K562 (cell line): ENCODE data around the gene ARAP1. TPM values are rescaled to one million over a fixed set of nuclear protein-coding genes. Genes with fewer than 3 reads are reported as not detected.

Experiments
- BHLHE40 ChIP-seq: IDR thresholded peaks from 2 replicates; pipeline ENCODE4 v1.6.1; 2011; ENCODE audit warnings: low read length, improper control_type of control experiment
- DMBX1 ChIP-seq: fragments of 250-450 bp; sonication (Bioruptor Pico); IDR thresholded peaks from 2 replicates; pipeline ENCODE4 v1.8.0; 2022; ENCODE audit warnings: inconsistent platforms, mild to moderate bottlenecking, moderate library complexity, borderline replicate concordance
- FOXM1 ChIP-seq, 2 experiments: fragments of 450-650 bp in 1 of 2; sonication (generic) in 1 of 2; formaldehyde crosslinking in 1 of 2; IDR thresholded peaks; 2 replicates each; pipeline versions ENCODE4 v1.6.1 to v1.9.0; 2017 to 2022; ENCODE audit warnings: low read depth in 2 of 2, mild to moderate bottlenecking in 2 of 2, missing genetic modification reagents in 1 of 2, moderate library complexity in 1 of 2
- HDAC1 ChIP-seq, 2 experiments: fragments of 450-650 bp; IDR thresholded peaks; 2 replicates each; pipeline ENCODE4 v1.6.1; 2016 to 2017; ENCODE audit warnings: inconsistent platforms in 1 of 2, mild to moderate bottlenecking in 1 of 2, moderate library complexity in 1 of 2
- JUN ChIP-seq, 2 experiments: sonication (generic) in 1 of 2; formaldehyde crosslinking in 1 of 2; IDR thresholded peaks; 2 replicates each; pipeline versions ENCODE4 v1.6.1 to v1.8.0; 2012 to 2022; ENCODE audit warnings: borderline replicate concordance in 2 of 2, mild to moderate bottlenecking in 2 of 2, improper control_type of control experiment in 1 of 2, low read depth in 1 of 2, low read length in 1 of 2, missing genetic modification reagents in 1 of 2
- MAZ ChIP-seq, 2 experiments: fragments of 450-650 bp in 1 of 2; sonication (generic) in 1 of 2; formaldehyde crosslinking; IDR thresholded peaks in 1 of 2; conservative IDR thresholded peaks in 1 of 2; 2 replicates each; pipeline versions ENCODE4 v1.4.0 to v1.5.0; 2020; ENCODE audit warnings: mild to moderate bottlenecking in 1 of 2, missing genetic modification reagents in 1 of 2
- NCOA2 ChIP-seq, 2 experiments: fragments of 450-650 bp; IDR thresholded peaks; 2 replicates each; pipeline ENCODE4 v1.6.1; 2018; ENCODE audit warnings: mild to moderate bottlenecking in 2 of 2, moderate library complexity in 1 of 2; ENCODE audit not compliant: partially characterized antibody in 2 of 2
- NCOA4 ChIP-seq: fragments of 450-650 bp; IDR thresholded peaks from 2 replicates; pipeline ENCODE4 v1.6.1; 2018; ENCODE audit warnings: mild to moderate bottlenecking; ENCODE audit not compliant: partially characterized antibody
- NFIC ChIP-seq: fragments of 450-650 bp; IDR thresholded peaks from 2 replicates; pipeline ENCODE4 v1.6.1; 2017; ENCODE audit warnings: mild to moderate bottlenecking, inconsistent platforms
- POLR2G ChIP-seq: fragments of 200-400 bp; formaldehyde crosslinking; IDR thresholded peaks from 2 replicates; pipeline ENCODE4 v1.6.1; 2017; ENCODE audit warnings: low read depth, mild to moderate bottlenecking, antibody characterized with exemption, low read length, moderate library complexity
- RCOR1 ChIP-seq, 2 experiments: IDR thresholded peaks; 2 replicates each; pipeline ENCODE4 v1.6.1; 2012; ENCODE audit warnings: low read depth in 2 of 2, low read length in 2 of 2, borderline replicate concordance in 1 of 2, improper control_type of control experiment in 1 of 2
- SIN3B ChIP-seq: fragments of 450-650 bp; IDR thresholded peaks from 2 replicates; pipeline ENCODE4 v1.6.1; 2017; ENCODE audit warnings: low read depth, mild to moderate bottlenecking, moderate library complexity
- SPI1 ChIP-seq: IDR thresholded peaks from 2 replicates; pipeline ENCODE4 v1.6.1; 2011; ENCODE audit warnings: low read depth, low read length, control low read depth, borderline replicate concordance
- SUPT5H ChIP-seq: fragments of 450-650 bp; IDR thresholded peaks from 2 replicates; pipeline ENCODE4 v1.6.1; 2016
- TBP ChIP-seq: optimal IDR thresholded peaks from 2 replicates; pipeline ENCODE3; 2011; ENCODE audit warnings: low read depth, low read length, improper control_type of control experiment
- TRIM24 ChIP-seq, 2 experiments: fragments of 450-650 bp; IDR thresholded peaks; 2 replicates each; pipeline ENCODE4 v1.6.1; 2016
- ZFX ChIP-seq: sonication (generic); formaldehyde crosslinking; IDR thresholded peaks from 2 replicates; pipeline ENCODE4 v1.8.0; 2022; ENCODE audit warnings: mild to moderate bottlenecking, missing genetic modification reagents, moderate library complexity
- ZNF24 ChIP-seq: fragments of 450-650 bp; IDR thresholded peaks from 2 replicates; pipeline ENCODE4 v1.6.1; 2016
- ZNF277 ChIP-seq: fragments of 250-450 bp; sonication (Bioruptor Pico); IDR thresholded peaks from 2 replicates; pipeline ENCODE4 v1.8.0; 2022; ENCODE audit warnings: inconsistent platforms, mild to moderate bottlenecking, moderate library complexity, borderline replicate concordance
- ZZZ3 ChIP-seq: fragments of 450-650 bp; IDR thresholded peaks from 2 replicates; pipeline ENCODE4 v1.6.1; 2016; ENCODE audit warnings: antibody characterized with exemption, mild to moderate bottlenecking, moderate library complexity
- polyA plus RNA-seq, 8 experiments: library from polyadenylated mRNA; depleted of rRNA in 4 of 8; stranded (reverse) in 5 of 8; unstranded in 3 of 8; fragments of >200 nt; fragmentation: Nextera tagmentation in 2 of 8; fragmentation: Illumina TruSeq in 1 of 8; extraction: Ambion mirVana in 2 of 8; extraction: Trizol in 1 of 8; gene quantifications; 2 replicates each; pipeline versions ENCODE4 v1.2.1 to v1.2.3, GENCODE V29; 2011 to 2014; ENCODE audit warnings: inconsistent platforms in 1 of 8, missing spikeins in 1 of 8
- total RNA-seq, 7 experiments: library from RNA; depleted of rRNA in 6 of 7; stranded (reverse); fragments of >200 nt in 6 of 7; fragmentation: Illumina TruSeq in 2 of 7; extraction: Trizol in 2 of 7; gene quantifications; 2 replicates each; pipeline versions ENCODE4 v1.2.1 to v1.2.3, GENCODE V29; 2011 to 2021; ENCODE audit warnings: low replicate concordance in 1 of 7
- TF ChIP-seq, protein P1 (sequence below): sonication (generic); formaldehyde crosslinking; IDR thresholded peaks from 2 replicates; pipeline ENCODE4 v1.9.0; 2022; ENCODE audit warnings: mild to moderate bottlenecking, missing genetic modification reagents
- TF ChIP-seq, protein P2 (sequence below): fragments of 250-450 bp; sonication (Bioruptor Pico); IDR thresholded peaks from 2 replicates; pipeline ENCODE4 v1.8.0; 2022; ENCODE audit warnings: moderate library complexity, mild to moderate bottlenecking, inconsistent platforms
- TF ChIP-seq, protein P3 (sequence below): fragments of 250-450 bp; sonication (Bioruptor Pico); IDR thresholded peaks from 2 replicates; pipeline ENCODE4 v1.5.0; 2021

The ARAP1 gene
- total and polyA plus RNA-seq, 9 of the 15 experiments (the other 6 are each of a cell fraction or from before 2014, with no cell fraction given), result 0.23 to 67.0 (median 24.6) TPM

- no peak; the same call in 1 of the 2 replicates for TF ChIP-seq JUN (IDR thresholded peaks at IDR 0.05; ENCODE audit: borderline replicate concordance, low read depth, low read length)
- TF ChIP-seq JUN (CRISPR knock-in tag; IDR thresholded peaks at IDR 0.05; ENCODE audit: borderline replicate concordance), result 0 out of 2 replicates have a peak, but pooled peaks have one; percentile 59
- TF ChIP-seq RCOR1 (IDR thresholded peaks at IDR 0.05; ENCODE audit: borderline replicate concordance in 1 of 2, low read depth in 2 of 2, low read length in 2 of 2), result peak in 1 of 2 experiments; percentile 26; a peak in 1 of 4 replicates
- peak; percentile 88 for TF ChIP-seq BHLHE40
- no peak for TF ChIP-seq NCOA2 (IDR thresholded peaks at IDR 0.05; ENCODE audit: partially characterized antibody in 2 of 2)
- TF ChIP-seq POLR2G, result peak; percentile 67; the same call in 1 of the 2 replicates
- peak; percentile 11 for TF ChIP-seq TBP
- TF ChIP-seq SIN3B, result no peak
- TF ChIP-seq TRIM24 (IDR thresholded peaks at IDR 0.05), result no peak
- TF ChIP-seq FOXM1 (IDR thresholded peaks at IDR 0.05; ENCODE audit: low read depth), result no peak
- TF ChIP-seq FOXM1 (CRISPR knock-in tag; IDR thresholded peaks at IDR 0.05; ENCODE audit: low read depth), result no peak
- TF ChIP-seq ZNF277 (CRISPR knock-in tag), result no peak
- peak; percentile 25 to 62; a peak in 3 of 4 replicates for TF ChIP-seq MAZ (CRISPR knock-in tag; conservative IDR thresholded peaks at IDR 0.05 in 1 of 2, IDR thresholded peaks at IDR 0.05 in 1 of 2)
- TF ChIP-seq, protein P1, sequence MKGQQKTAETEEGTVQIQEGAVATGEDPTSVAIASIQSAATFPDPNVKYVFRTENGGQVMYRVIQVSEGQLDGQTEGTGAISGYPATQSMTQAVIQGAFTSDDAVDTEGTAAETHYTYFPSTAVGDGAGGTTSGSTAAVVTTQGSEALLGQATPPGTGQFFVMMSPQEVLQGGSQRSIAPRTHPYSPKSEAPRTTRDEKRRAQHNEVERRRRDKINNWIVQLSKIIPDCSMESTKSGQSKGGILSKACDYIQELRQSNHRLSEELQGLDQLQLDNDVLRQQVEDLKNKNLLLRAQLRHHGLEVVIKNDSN (CRISPR knock-in tag), result peak; percentile 80
- TF ChIP-seq ZZZ3, result no peak
- peak; percentile 40; the same call in 1 of the 2 replicates for TF ChIP-seq ZFX
- TF ChIP-seq HDAC1 (IDR thresholded peaks at IDR 0.05), result peak in 1 of 2 experiments; percentile 31; a peak in 1 of 4 replicates
- TF ChIP-seq SPI1, result peak; percentile 76
- no peak for TF ChIP-seq NCOA4
- no peak for TF ChIP-seq ZNF24
- TF ChIP-seq DMBX1, result peak; percentile 14; the same call in 1 of the 2 replicates
- TF ChIP-seq SUPT5H, result peak; percentile 16; the same call in 1 of the 2 replicates
- no peak for TF ChIP-seq NFIC
- TF ChIP-seq, protein P2, sequence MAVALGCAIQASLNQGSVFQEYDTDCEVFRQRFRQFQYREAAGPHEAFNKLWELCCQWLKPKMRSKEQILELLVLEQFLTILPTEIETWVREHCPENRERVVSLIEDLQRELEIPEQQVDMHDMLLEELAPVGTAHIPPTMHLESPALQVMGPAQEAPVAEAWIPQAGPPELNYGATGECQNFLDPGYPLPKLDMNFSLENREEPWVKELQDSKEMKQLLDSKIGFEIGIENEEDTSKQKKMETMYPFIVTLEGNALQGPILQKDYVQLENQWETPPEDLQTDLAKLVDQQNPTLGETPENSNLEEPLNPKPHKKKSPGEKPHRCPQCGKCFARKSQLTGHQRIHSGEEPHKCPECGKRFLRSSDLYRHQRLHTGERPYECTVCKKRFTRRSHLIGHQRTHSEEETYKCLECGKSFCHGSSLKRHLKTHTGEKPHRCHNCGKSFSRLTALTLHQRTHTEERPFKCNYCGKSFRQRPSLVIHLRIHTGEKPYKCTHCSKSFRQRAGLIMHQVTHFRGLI (CRISPR knock-in tag), result no peak
- TF ChIP-seq, protein P3, sequence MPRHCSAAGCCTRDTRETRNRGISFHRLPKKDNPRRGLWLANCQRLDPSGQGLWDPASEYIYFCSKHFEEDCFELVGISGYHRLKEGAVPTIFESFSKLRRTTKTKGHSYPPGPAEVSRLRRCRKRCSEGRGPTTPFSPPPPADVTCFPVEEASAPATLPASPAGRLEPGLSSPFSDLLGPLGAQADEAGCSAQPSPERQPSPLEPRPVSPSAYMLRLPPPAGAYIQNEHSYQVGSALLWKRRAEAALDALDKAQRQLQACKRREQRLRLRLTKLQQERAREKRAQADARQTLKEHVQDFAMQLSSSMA (CRISPR knock-in tag), result no peak
Measured at GRCh38 chr11:72776844-72777754, 24.9 kb upstream of the ARAP1 start (continued).
